ENCODE measurements around the gene PCDHAC2.

- TF ChIP-seq CTCF (IDR thresholded peaks at IDR 0.05) (no peak), POLR2A (IDR thresholded peaks at IDR 0.05) (no peak)
These were observed 1.9 kb upstream of the PCDHAC2 start for GRCh38 chr5:140964356-140964755.

Measured in Peyer's patch (tissue), 4 donors.